ENCODE results near the gene C9orf72.

C9orf72 gene

DNA sequence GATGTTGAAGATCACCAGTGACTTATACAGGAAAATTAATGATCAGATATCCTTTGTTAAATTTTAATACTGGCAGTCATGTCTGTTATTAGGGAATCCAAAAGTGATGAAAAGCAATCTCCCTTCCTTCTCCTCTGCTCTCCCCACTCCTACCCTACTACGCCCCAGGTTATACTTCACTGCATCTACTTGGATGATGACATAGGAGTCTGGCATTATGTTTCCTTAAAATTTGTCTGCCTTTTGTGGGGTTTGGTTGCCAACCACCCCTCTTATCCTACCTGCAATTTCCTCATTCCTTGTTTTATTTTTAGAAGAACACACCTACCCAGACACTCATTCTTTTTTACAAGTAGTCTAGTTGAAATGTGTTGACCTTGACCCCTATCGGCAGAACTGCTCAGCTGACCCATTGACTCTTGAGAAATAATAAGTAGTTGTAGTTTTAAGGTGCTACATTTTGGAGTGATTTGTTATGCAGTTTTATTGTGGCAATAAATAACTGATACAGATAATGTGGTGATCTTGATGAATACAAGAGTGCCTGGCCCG, 38.5 kb downstream of the C9orf72 start:
- ChIA-PET POLR2A (interaction anchor here (0.8 kb wide), 1 partner anchor 98 kb away, joined by 4 read pairs; no protein-coding TSS in a partner anchor), CTCF (interaction anchor here (1.9 kb wide), 1 partner anchor 202 kb away, joined by 8 read pairs; no protein-coding TSS in a partner anchor)
- TF ChIP-seq, protein P1, sequence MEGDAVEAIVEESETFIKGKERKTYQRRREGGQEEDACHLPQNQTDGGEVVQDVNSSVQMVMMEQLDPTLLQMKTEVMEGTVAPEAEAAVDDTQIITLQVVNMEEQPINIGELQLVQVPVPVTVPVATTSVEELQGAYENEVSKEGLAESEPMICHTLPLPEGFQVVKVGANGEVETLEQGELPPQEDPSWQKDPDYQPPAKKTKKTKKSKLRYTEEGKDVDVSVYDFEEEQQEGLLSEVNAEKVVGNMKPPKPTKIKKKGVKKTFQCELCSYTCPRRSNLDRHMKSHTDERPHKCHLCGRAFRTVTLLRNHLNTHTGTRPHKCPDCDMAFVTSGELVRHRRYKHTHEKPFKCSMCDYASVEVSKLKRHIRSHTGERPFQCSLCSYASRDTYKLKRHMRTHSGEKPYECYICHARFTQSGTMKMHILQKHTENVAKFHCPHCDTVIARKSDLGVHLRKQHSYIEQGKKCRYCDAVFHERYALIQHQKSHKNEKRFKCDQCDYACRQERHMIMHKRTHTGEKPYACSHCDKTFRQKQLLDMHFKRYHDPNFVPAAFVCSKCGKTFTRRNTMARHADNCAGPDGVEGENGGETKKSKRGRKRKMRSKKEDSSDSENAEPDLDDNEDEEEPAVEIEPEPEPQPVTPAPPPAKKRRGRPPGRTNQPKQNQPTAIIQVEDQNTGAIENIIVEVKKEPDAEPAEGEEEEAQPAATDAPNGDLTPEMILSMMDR (IDR thresholded peaks at IDR 0.05; ENCODE audit: control extremely low read depth, extremely low read depth, low read depth, missing control alignments), result no peak
- DNase-seq (ENCODE audit: extremely low spot score), result no peak

DNA sequence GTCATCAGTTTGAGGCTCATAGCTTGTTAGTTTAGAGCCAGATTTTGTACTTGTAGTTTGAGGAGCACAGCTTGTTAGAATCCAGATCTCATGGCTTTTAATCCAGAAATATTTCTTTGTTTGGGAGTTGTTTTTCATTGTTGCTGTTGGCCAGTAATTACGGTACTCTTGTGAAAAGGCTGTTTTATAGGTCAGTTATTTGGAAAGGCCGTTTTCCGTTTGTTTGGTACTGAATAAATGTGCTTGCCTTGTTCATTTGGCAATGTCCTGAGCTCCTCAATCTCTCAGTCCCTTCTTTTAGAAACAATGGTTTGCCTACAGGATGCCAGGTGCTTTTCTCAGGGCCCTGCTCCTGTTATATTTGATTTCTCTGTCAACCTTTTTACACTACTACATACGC, 39.1 kb downstream of the C9orf72 start:
- TF ChIP-seq, protein P1 (IDR thresholded peaks at IDR 0.05; ENCODE audit: control extremely low read depth, extremely low read depth, low read depth, missing control alignments), result no peak
- ChIA-PET POLR2A (interaction anchor here (0.8 kb wide), 1 partner anchor 98 kb away, joined by 4 read pairs; no protein-coding TSS in a partner anchor), CTCF (interaction anchor here (1.0 to 1.1 kb wide), 2 partner anchors 10 to 201 kb away, joined by 3 to 5 read pairs; partner anchors contain the start of gene IFNK)
- DNase-seq (ENCODE audit: extremely low spot score), result no peak

- ChIA-PET POLR2A (no interaction called here), CTCF (interaction anchor here (1.0 to 1.1 kb wide), 2 partner anchors 10 to 200 kb away, joined by 3 to 5 read pairs; partner anchors contain the start of gene IFNK)
- TF ChIP-seq, protein P1 (IDR thresholded peaks at IDR 0.05; ENCODE audit: control extremely low read depth, extremely low read depth, low read depth, missing control alignments), result no peak
- DNase-seq (ENCODE audit: extremely low spot score), result no peak
Measured at GRCh38 chr9:27533311-27533710, 40.0 kb downstream of the C9orf72 start.

- POLR2A ChIA-PET, result interaction anchor here (0.6 kb wide), 1 partner anchor 10 kb away, joined by 4 read pairs; no protein-coding TSS in a partner anchor
Measured at GRCh38 chr9:27532046-27532445, 41.2 kb downstream of the C9orf72 start.

DNA sequence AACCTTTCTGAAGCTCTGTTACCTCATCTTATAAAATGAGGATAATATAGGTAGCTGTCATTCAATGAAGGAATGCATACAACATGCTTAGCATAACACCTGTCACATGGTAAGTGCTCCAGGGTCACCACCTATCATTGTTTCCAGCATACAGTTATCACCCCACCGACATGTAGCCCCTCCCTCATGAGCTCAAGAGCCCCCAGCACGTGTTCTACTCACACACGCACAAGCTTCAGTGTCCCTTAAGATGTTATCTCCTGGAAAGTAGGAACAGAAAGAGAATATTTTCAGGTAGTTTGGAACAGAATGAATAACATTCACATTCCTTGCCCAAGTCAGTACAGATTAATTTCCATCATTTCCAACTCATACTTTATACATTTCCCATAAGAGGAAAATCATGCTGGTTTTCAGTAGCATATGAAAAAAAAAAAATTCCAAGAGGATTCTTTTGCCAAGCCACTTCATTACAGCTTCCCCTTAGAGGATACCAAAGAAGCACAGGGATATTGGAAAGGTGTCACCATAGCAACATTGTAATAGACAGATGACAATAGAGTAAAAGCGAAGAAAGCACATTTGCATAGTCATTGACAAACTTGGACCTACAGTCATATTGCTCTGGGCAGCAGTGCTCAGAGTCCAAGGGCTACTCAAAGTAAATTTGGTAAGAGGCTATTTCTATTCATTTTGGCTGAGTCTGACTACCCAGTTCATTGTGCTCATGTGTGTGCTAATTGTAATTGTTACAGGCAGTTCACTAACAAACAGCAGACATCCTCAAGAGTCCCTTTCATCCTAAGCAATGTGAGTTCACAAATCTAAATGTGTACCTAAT, 42.1 kb downstream of the C9orf72 start:
- TF ChIP-seq, protein P1 (IDR thresholded peaks at IDR 0.05; ENCODE audit: control extremely low read depth, extremely low read depth, low read depth, missing control alignments), result no peak
- POLR2A ChIA-PET, result no interaction called here
- no peak for DNase-seq (ENCODE audit: extremely low spot score)
- CTCF ChIA-PET, result interaction anchor here (0.9 to 3.4 kb wide), 16 partner anchors 9 to 206 kb away, joined by 3 to 82 read pairs (median 4); no protein-coding TSS in a partner anchor

More at GRCh38 chr9:27532046-27532445, 41.2 kb downstream of the C9orf72 start:
- no peak for DNase-seq (ENCODE audit: extremely low spot score)
- CTCF ChIA-PET, result interaction anchor here (1.4 kb wide), 1 partner anchor 14 kb away, joined by 3 read pairs; no protein-coding TSS in a partner anchor
- TF ChIP-seq, protein P1 (IDR thresholded peaks at IDR 0.05; ENCODE audit: control extremely low read depth, extremely low read depth, low read depth, missing control alignments), result no peak
